HG03159 (cell line): ENCODE results near the gene CIDEB.
"Not testable (repeated sequence)": the region's sequence is repeated elsewhere in the genome, so short reads cannot be mapped to it uniquely, and the experiment has no call there.

ENCODE experiments used
- ATAC-seq: cut with Tn5 transposase; IDR thresholded peaks from one replicate; pipeline ENCODE4 v1.9.1; 2021; ENCODE audit warnings: mild to moderate bottlenecking, moderate library complexity; ENCODE audit not compliant: unreplicated experiment

The CIDEB gene

DNA sequence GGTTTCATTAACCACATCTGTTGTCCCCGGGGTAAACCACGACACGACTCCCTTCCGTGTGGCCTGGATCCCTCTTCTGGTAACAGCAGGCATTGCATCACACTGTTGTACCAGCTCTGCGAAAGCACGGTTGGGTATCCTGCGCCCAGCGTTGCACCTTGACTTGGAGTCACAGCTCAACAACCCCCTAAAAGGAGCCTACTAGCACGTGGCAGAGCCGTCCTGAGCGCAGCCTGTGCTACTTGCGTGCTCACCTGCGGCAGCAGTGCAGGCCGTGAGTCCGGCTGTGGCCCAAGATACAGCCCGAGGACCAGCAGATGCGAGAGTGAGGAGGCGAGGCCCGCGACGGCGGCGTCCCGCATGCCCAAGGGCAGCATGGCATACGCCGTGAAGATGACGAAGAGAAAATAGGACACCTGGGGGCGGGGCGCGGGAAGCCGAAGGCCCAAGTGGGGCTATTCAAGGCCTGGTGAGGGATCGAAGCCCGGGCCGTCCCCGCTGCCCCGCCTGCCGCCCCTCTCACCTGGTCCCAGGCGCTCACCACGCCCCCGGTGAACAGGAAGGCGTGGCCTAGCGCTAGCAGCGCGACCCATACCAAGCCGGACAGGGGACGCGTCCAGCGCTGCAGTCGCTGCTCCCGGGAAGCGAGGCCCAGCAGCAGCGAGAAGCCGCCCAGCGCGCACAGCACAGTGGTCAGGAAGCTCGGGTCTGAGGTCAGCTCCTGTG is 24.7 kb upstream of the CIDEB start:
- ATAC-seq, result peak; percentile 78

DNA sequence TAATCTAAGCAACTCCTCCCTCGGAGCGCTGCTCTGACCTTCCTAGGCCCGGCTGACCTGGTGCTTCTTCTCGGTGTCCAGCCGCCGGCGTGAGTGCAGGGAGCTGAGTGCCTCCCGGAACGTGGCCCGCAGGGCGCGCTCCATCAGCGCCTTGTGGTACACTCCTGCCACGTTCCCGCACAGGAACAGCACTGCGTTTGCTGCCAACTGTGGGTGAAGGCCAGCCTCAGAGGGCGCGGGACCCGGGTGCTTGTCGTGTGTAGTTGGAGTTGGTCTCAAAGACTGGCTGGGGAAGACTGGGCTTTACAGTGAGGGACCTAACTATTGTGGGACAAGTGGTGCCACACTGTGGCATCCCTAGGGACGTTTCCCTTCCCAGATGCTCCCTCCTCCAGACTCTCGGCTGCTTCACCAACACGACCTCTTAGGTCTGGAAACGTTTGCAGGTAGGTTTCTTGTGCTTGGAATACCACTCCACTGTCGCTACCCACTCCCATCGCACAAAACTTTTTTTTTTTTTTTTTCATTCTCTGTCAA is 24.0 kb upstream of the CIDEB start:
- ATAC-seq, result no peak

DNA sequence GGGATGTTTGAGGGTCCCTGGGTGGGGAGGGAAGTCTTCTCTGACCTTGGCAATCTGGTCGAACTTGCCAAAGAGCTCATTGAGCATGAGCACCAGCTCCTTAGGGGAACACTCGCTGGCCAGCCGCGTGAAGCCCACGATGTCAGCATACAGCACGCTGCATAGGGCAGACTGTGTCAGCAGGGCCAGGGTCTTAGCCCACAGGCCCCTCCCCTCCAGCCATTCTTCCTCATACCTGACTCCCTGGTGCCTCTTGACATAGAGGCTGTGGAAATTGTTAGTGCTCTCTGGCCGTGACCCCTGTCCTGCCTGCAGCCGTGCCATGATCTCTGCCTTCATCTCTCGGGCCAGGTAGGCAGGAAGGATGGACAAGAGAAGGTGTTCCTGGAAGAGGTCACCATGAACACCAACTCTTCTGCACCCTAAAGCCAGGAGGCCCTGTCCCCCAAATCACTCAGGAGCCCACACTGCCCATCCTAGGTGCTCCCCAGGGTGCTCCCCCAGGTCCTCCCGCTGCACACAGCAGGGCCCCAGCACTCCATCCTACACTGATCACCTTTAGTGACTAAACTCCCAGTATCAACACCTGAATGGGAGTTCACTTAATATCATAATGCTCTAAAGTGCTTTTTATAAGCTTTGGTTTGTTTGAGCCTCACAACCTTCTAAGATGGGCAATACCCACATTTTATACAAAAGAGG is 23.3 kb upstream of the CIDEB start:
- no peak for ATAC-seq

DNA sequence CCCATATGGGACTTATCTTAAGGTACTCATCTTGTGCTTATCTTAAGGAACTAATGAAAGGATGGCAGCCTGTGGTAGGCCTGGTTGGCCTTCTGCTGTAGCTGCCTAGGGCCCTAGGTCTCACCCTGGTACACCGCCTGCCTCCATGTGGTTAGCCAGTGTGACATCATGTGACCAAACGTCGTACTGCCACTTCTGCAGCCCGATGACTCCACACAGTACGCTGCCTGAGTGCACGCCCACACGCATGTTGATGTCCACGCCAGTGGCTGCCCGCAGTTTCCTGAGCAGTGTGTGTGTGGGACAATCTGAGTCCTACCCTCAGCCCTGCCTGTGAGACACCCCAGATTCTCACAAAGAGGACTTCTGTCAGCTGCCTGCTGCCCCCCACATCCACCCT is 22.0 kb upstream of the CIDEB start:
- no peak for ATAC-seq

DNA sequence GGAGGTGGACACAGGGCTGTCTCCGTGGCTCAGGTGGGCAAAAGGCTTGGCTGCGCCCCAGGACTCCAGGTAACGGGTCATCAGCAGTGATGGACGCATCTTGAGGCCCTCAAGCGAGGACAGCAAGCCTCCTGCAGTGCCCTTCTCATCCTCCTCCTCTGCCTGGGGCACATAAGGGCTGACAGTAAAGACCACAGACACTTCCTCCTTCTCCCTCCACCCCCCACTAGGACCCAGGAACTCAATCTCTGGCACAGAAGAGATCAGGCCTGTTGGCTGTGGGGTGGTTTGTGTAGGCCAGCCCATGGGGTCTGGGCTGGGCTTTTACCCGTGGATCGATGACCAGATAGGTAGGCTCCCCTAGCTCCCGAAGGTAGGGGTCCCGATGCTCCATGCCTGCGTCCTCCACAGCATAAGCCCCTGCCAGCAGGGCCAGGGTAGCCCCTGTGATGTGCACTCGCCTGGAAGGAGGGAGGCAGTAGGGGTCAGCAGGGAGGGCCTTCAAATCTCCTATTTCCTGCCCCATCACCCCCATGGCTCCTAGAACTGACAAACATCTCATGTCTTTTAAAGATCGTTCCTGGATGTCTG is 21.4 kb upstream of the CIDEB start:
- no peak for ATAC-seq

DNA sequence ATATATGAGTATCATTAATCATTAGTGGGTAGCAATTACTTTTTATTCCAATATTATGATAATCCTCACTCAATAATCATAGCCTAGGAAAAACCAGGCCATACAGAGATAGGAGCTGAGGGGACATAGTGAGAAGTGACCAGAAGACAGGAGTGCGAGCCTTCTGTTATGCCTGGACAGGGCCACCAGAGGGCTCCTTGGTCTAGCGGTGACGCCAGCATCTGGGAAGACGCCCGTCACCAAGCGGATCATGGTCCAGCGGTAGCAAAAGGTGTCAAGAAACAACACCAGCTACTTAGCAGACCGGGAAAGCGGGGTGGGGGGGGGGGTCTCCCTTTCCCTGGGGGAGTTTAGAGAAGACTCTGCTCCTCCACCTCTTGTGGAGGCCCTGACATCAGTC is 20.1 kb upstream of the CIDEB start:
- not testable (repeated sequence) for ATAC-seq

DNA sequence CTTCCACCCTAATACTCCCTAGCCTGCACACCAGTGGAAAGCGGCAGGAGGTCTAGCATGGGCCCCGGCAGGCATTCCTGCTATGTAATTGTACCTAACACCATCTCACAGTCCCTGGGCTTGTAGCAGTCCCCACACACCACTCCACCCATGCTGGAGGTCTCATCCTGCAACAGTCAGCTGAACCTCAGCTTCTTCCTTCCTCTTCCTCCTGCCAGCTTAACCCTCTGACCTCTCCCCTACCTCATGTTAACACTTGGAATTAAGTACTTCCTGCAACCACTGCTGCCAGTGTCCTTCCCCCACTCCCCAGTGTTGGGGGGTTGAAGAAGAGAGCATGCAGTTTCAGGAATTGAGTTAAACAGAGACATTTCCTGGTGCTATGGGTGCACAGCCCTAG is 19.5 kb upstream of the CIDEB start:
- no peak for ATAC-seq

DNA sequence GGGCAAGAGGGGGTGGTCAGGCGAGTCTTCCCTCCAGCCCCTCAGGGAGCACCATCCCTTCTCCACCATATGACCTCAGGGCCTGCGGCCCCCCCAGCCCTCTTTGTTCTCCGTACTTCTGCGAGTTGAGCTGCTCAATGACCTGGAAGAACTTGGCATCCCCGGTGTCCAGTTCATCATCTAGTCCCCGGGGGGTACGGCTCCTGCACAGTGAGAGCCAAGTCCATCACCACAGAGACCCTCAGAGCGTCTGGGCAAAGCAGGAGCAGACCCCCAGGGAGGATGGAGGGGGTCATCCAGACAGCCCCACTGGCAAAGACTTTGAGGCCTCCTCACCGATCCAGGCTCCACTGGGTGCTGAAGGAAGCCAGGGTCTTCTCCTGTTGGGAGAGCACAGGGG is 18.2 kb upstream of the CIDEB start:
- ATAC-seq, result no peak

DNA sequence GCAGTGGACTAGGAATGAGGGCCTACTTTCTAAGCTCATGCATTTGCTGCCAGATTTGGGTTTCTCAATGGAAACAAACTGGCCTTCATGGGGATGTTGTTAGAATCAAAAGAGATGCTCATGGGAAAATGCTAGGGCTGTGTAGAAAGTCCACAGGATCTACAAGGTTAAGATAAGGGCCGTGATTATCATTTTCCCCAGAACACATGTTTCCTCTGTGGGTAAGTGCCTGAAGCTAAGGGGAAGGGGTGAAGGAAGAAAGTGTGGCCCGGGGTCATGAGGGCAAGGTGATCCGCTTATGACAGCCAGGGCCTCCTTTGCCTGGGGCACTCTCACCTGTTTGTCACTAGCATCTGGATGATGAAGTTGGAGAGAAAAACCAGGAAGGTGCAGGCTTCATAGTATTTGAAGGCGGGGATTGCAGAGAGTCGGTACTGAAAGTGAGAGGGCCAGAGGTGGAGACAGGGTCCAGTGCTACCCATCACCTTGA is 17.3 kb upstream of the CIDEB start:
- ATAC-seq, result no peak

DNA sequence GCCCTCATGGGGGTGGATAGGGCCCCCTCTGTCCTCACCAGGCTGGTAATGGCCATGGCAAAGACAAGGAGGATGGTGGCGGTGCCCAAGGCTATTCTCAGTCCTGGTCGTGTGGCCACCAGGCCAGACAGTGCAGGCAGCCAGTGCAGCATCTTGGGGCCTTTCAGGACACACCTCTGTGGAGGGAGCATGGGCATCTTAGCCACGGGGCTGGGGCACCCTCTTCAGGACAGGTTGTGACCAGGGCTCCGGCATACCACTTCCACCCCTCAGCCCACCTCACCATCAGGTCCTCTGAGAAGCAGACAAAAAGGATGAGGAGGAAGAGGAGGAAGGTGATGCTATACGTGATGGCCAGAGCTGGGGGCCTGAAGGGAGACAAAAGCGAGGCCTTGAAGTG is 16.2 kb upstream of the CIDEB start:
- no peak for ATAC-seq

DNA sequence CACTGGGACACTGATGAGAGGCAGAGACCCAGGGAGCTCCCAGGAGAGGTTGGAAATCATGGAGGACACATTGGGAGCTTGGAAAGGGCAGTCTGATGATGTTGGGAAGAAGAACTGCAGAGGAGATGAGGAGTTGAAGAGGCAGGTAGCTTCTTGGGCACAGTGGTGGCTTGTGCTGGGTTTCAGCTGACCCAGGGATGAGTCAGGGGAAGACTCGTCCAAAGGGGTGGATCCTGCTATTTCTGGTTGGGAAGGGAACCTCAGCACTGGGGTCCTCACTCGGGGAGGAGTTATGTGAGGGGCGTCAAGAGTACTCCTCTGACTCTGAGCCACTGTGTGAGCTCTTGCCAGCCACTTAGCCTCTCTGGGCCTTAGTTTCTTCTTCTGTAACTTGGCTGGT is 15.6 kb upstream of the CIDEB start:
- no peak for ATAC-seq

DNA sequence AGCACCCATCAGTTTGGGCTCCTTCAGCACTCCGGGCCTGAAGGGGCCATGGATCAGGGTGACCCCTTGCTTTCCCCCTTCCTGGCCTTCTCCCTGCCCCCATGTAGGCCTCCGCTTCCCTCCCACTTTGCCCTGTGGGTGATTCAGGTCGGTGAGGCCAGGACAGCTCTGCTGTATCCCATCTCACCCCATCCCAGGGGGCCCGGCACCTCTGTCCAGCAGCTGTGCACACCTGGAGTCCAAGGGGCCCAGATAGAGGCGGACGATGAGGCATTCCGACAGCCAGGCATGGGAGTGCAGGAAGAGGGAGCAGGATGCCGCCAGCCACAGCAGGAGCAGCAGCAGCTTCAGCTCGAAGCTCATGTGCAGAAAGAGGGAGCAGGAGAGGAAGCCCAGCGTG is 14.9 kb upstream of the CIDEB start:
- ATAC-seq, result no peak

DNA sequence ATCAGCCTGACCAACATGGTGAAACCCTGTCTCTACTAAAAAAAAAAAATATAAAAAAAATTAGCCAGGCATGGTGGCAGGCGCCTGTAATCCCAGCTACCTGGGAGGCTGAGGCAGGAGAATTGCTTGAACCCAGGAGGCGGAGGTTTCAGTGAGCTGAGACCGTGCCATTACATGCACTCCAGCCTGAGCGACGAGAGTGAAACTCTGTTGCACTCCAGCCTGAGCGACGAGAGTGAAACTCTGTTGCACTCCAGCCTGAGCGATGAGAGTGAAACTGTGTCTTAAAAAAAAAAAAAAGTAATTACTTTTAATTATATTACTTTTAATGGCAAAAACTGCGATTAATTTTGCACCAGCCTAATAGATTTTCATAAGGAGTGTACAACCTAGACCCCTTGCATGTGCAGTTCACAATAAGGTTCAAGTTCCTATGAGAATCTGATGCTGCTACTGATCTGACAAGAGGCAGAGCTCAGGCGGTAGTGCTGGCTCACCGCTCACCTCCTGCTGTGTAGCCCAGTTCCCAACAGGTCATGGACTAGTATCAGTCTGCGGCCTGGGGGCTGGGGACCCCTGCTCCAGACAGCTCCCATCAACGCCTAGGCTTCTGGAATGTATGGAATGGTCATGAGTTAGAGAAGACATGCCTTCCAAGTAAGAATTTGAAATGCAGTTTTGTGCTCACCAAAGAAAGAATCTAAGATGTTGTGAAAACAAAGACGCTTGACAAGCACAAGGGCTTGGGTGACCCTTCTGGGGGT is 13.6 kb upstream of the CIDEB start:
- no peak for ATAC-seq

DNA sequence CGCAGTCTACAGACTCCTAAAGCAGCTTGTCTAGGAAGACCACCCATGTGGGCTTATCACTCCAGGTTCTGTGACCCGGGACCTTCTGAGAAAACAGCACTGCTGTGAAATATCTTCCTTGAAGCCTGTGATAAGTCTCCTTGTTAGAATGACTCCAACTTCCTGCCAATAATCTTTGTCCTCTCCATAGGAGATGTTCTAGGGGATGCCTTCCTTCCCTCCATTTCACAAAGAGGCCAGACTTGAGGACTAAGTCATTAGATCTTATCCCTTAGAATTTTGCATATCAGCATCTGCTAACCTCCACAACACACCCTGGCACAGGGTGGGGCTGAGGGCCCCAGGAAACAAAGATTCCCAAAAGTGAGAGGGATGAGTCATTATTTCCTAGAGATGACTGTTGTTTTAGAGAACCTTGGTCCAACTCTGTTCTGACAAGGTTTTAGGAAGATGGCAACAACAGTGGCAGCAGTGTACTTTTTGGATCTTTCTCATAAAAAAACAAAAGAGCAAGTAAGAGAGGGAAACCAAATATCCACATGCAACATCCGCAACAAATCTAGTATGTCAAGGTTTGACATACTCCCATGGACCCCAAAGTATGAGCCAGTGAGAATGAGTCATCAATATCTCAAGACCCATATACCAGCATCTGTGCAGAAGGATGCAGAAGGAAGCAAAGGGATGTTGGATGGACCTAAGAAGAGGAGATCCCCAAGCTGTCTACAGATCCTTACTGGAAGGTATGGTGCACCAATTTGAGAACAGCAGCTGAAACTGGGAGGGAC is 9.6 kb upstream of the CIDEB start:
- ATAC-seq, result no peak

DNA sequence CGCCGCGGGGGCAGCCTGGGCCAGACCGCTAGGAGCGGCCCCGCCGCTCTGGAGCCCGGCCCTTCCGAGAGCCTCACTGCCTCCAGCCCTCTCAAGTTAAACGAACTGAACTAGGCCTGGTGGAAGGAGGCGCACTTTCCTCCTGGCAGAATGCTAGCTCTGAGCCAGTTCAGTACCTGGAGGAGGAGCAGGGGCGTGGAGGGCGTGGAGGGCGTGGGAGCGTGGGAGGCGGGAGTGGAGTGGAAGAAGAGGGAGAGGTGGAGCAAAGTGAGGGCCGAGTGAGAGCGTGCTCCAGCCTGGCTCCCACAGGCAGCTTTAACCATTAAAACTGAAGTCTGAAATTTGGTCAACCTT is 8.8 kb upstream of the CIDEB start:
- ATAC-seq, result no peak

DNA sequence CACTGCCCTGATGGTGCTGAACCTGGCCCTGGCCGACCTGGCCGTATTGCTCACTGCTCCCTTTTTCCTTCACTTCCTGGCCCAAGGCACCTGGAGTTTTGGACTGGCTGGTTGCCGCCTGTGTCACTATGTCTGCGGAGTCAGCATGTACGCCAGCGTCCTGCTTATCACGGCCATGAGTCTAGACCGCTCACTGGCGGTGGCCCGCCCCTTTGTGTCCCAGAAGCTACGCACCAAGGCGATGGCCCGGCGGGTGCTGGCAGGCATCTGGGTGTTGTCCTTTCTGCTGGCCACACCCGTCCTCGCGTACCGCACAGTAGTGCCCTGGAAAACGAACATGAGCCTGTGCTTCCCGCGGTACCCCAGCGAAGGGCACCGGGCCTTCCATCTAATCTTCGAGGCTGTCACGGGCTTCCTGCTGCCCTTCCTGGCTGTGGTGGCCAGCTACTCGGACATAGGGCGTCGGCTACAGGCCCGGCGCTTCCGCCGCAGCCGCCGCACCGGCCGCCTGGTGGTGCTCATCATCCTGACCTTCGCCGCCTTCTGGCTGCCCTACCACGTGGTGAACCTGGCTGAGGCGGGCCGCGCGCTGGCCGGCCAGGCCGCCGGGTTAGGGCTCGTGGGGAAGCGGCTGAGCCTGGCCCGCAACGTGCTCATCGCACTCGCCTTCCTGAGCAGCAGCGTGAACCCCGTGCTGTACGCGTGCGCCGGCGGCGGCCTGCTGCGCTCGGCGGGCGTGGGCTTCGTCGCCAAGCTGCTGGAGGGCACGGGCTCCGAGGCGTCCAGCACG is 8.2 kb upstream of the CIDEB start:
- ATAC-seq, result no peak

DNA sequence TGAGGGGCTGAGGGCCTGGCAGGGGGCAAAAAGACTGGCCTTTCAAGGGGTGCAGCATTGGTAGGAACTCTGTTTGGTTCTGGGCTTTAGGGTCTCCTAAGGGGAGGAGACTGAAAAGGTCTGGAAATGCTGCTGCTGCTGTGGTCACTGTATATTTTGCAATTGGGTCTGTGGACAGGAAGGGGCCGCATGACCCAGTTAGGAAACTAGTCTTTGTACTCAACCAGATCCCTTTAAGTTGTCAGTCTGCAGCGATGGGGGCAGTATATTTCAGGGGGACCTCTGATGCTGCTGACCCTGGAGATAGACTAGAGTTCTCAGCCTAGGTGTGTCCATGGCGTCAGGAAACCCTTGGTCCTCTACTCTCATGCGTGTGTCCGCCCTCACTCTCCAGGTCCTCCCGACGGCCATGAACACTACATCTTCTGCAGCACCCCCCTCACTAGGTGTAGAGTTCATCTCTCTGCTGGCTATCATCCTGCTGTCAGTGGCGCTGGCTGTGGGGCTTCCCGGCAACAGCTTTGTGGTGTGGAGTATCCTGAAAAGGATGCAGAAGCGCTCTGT is 7.5 kb upstream of the CIDEB start:
- ATAC-seq, result no peak

DNA sequence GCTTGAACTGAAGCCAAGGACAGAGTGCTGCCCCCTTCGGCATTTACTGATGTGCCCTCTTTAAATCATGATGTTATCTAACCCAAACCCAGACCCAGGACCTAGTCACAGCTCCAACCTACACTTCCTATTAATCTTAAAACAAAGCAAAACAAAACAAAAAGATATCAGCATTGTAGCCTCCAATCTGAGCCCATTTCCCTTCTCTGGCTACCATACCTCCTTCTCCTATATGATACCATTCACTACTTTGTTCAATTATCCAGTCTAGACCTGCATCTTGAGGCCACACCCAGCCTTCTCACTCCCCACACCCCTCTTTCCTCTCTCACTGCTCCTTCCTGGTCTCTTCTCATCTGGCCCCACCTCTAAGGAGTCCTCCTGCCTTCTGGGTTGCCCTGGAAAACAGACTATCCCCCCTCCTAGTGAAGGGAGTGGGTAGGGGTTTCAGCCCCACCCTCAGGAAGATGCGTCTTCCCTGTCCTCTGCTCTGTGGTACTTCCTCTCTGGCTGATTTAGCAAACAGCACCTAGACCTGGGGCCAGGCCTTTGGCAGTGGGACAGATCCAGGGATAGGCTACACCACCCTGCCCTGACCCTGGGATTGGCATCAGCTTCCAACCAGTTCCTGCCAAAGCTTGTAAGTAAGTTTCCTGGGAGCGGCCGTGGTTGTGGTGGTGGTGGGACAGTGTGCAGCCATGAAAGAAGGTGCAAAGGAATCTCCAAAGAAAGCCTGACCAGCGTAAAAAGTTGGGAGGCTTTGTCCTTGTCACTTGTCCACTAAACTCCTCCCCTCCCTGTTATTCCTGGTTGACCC is 6.8 kb upstream of the CIDEB start:
- no peak for ATAC-seq

DNA sequence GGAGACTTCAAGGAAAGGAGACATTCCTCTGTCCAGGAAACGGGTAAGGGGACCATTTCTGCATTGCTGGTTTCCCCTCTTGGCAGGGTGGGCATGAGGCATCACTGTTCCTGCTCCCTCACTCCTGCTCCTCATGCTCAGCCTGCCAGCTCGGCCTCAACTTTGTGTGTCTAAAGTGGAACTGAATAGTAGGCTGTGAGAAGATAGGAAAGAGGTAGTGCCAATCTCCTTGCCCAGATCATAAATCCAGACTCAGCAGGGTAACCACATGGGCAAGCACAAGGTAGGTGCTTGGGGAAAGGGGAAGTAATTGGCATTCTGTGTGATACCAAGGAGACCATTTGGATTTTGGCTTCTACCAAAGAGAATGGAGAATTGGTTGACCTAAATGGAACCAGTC is 6.1 kb upstream of the CIDEB start:
- ATAC-seq, result no peak
